Coronary artery (tissue), 2 donors: ENCODE measurements around the gene KDM4E.
"Not testable (repeated sequence)": the region's sequence is repeated elsewhere in the genome, so short reads cannot be mapped to it uniquely, and the experiment has no call there.

Experiments used
- DNase-seq: peaks from one replicate; pipeline ENCODE4 v3.0.0-alpha.2; 2017; ENCODE audit warnings: low spot score
- H3K27ac ChIP-seq, 2 donors: fragments of 200-600 bp; sonication (generic); one replicate each; pipeline ENCODE4 v1.5.1; 2016 to 2019
- H3K4me3 ChIP-seq: fragments of 200-600 bp; sonication (generic); 2 replicates; pipeline ENCODE4 v1.5.1; 2016; ENCODE audit warnings: mild to moderate bottlenecking, moderate library complexity
- TF ChIP-seq, protein P1 (sequence below): fragments of 200-600 bp; sonication (generic); IDR thresholded peaks from one replicate; pipeline ENCODE4 v1.5.1; 2019; ENCODE audit warnings: antibody characterized with exemption

Gene KDM4E

DNA sequence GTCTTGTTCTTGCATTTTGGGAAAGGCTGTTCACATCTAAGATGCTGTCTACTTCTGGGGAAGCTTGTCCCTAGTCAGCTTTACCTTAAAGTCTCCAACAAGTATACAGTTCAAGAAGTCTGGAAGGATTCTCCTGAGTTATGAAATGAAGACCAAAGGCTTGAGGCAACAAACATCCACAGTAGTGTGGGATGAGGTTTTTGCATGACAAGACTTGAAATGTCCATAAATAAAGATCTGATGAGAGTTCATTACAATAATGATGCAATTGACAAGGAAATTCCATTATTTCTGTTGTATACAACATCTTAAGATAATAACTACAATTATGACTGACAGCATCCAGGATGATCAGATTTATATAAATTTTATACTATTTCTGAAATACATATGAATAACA, 21.3 kb upstream of the KDM4E start:
- no peak overlapping the region for H3K4me3 ChIP-seq
- TF ChIP-seq, protein P1, sequence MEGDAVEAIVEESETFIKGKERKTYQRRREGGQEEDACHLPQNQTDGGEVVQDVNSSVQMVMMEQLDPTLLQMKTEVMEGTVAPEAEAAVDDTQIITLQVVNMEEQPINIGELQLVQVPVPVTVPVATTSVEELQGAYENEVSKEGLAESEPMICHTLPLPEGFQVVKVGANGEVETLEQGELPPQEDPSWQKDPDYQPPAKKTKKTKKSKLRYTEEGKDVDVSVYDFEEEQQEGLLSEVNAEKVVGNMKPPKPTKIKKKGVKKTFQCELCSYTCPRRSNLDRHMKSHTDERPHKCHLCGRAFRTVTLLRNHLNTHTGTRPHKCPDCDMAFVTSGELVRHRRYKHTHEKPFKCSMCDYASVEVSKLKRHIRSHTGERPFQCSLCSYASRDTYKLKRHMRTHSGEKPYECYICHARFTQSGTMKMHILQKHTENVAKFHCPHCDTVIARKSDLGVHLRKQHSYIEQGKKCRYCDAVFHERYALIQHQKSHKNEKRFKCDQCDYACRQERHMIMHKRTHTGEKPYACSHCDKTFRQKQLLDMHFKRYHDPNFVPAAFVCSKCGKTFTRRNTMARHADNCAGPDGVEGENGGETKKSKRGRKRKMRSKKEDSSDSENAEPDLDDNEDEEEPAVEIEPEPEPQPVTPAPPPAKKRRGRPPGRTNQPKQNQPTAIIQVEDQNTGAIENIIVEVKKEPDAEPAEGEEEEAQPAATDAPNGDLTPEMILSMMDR, result no peak
- no peak overlapping the region for H3K27ac ChIP-seq
- DNase-seq, result no peak

GRCh38 chr11:95005642-95006041, 19.4 kb upstream of the KDM4E start:
- no peak for DNase-seq
- TF ChIP-seq, protein P1, result no peak
- Histone ChIP-seq H3K4me3 (no peak overlapping the region), H3K27ac (no peak overlapping the region)

- TF ChIP-seq, protein P1, result no peak
- Histone ChIP-seq H3K4me3 (no peak overlapping the region), H3K27ac (no peak overlapping the region)
- no peak for DNase-seq
Measured at GRCh38 chr11:95011376-95011775, 13.7 kb upstream of the KDM4E start.

DNA sequence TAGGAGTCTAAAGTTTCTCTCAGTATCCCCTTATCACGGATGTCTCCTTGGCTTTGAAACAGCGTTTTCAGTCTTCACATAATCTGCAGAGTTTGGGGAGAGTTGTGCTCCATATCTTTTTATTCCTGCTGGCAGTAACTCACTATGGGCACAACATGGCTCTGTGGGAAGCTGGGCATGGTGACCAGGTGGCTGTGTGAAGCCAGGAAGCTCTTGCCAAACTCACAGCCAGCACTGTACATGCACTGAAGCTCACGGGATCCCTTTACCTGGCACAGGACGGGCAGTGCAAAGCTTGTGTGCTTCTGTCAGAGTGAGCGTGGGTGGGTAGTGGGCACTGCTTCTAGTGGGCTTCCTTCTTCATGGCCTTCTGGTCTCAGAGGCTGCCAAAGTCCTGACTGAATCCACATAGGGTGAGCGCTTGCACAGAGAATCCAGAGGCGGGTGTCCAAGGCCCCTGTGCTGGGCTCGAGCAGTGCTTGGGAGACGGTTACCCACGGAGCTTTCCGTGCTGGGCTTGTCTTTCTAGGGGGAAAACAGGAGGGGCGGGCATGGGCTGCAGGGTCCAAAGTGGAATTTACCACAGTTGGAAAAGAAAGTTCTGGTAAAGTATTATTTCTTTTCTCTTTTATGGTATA, 10.8 kb upstream of the KDM4E start:
- no peak overlapping the region for H3K27ac ChIP-seq
- DNase-seq, result no peak
- TF ChIP-seq, protein P1, result no peak
- no peak overlapping the region for H3K4me3 ChIP-seq

DNA sequence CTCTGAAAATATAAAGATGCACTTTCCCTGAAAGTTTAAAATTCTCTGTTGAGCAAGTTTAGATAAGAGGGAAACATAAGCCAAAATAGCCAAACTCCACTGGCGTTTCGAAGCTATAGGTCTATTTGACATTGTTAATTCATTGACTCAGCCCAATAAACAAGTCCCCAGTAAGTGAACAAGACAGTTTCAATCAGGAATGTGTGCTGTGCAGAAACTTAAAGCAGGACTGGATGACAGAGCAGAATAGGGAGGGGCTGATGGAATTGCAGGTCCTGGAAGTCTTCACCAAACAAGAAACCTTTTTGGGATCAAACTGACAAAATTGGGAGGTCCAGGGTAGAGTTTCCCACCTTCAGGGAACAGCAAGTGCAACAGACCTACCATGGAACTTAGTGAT, 8.9 kb upstream of the KDM4E start:
- no peak for DNase-seq
- no peak overlapping the region for H3K27ac ChIP-seq
- H3K4me3 ChIP-seq, result no peak overlapping the region
- TF ChIP-seq, protein P1, result no peak

- DNase-seq, H3K4me3 ChIP-seq, H3K27ac ChIP-seq: not testable (repeated sequence)
Measured at GRCh38 chr11:95021468-95021867, 3.6 kb upstream of the KDM4E start.

DNA sequence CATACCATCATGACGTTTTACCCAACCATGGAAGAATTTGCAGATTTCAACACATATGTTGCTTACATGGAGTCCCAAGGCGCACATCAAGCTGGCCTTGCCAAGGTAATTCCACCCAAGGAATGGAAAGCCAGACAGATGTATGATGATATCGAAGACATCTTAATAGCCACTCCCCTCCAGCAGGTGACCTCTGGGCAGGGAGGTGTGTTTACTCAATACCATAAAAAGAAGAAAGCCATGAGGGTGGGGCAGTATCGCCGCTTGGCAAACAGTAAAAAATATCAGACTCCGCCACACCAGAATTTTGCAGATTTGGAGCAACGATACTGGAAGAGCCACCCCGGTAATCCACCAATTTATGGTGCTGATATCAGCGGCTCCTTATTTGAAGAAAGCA, 536 bp downstream of the KDM4E start:
- H3K4me3 ChIP-seq, DNase-seq, H3K27ac ChIP-seq: not testable (repeated sequence)

DNA sequence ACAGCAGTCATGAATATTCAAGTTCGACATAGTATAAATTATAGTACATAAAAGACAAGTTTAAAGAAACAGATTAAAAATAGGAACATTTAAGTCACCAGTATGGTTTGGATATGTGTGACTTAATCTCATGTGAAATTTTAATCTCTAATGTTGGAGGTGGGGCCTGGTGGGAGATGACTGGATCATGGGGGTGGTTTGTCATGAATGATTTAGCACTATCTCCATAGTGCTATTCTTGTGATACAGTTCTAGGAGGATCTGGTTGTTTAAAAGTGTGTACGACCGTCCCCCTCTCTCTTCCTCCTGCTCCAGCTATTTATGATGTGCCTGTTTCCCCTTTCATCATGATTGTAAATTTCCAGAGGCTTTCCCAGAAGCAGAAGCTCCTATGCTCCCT, 3.3 kb downstream of the KDM4E start:
- Histone ChIP-seq H3K27ac (no peak overlapping the region), H3K4me3 (no peak overlapping the region)
- no peak for DNase-seq
- TF ChIP-seq, protein P1, result no peak
